ENCODE data around the gene SPOP. TPM values are rescaled to one million over a fixed set of nuclear protein-coding genes. Genes with fewer than 3 reads are reported as not detected.

SPOP gene
- total and polyA plus RNA-seq, 9 of the 15 experiments (the other 6 are each of a cell fraction or from before 2014, with no cell fraction given): 34.2 to 65.9 (median 39.7) TPM

DNA sequence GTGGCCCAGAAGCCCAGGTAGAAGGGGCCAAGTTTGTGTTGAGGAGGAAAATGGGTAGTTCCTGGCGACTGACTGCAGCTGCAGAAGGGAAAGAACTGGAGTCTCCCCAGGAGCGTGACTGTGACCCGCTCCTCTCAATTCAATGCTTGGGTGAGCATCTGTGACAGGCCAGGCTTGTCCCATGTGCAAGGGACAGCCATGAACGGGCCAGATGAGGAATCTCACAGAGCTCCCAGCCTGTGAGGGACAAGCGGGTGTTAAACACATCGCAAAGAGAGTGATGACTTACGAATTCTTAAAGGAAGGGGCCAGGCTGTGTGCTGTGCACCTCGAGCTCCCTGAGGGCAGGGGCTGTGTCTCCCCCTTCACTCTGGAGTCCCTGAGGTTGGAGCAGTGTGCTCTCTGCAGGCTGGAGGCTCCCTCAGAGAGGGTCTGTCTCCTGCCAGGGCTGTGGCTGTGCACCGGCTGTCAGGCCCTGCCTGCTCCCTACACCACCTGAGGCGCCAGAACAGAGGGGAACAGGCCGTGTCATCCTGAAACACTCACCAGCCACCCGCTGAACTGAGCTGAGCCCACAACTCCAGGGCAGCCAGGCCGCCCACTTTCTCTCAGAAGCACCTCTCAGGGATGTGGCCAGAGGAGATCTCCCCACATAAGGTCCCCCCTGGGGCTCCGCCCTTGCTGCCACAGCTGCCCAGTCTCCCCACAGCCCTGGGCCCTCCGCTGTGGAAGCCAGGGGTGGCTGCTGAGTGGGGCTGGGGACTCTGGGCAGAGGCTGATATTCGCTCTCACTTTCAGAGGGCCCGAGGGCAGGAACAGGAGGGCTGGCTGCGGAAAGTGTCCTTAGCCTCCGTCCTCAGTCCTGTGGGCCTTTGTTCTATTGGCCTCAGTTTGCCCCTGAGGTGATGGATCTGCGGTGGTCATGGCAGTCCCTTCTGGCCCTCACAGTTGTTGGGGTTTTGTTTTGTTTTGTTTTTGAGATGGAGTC, 127.9 kb downstream of the SPOP start:
- no peak overlapping the region for H2AFZ ChIP-seq (ENCODE audit: low read depth, low read length)
- no peaks in the 10 kb centered on the region; the same call in 1 of the 2 replicates for H4K20me1 ChIP-seq (replicated peaks; ENCODE audit: control insufficient read depth, insufficient read depth, low read length)
- no peaks in the 10 kb centered on the region for H3K79me2 ChIP-seq (ENCODE audit: control insufficient read depth, insufficient read depth, low read length)
- DNase-seq (ENCODE audit: extremely low read depth in 1 of 4, low spot score in 3 of 4) (peak in 1 of 4 experiments; percentile 5), ATAC-seq (no peak), FAIRE-seq (no peak)
- no TSS peak for BruUV-seq (replicated peaks)
- intact Hi-C loops (cut with micrococcal nuclease) (loop anchor here (2.0 kb wide), 1 partner anchor 141 kb away; no protein-coding TSS in a partner anchor), in situ Hi-C loops (cut with MboI) (loop anchor here (5.0 kb wide), 3 partner anchors 113 to 243 kb away; partner anchors contain the start of gene PHB1)
- H3K4me2 ChIP-seq (ENCODE audit: insufficient read depth, low read length): no peak overlapping the region
- peaks cover 0 to 10% of the 10 kb centered on the region in 2 experiments; a peak in 1 of 5 replicates for H3K4me1 ChIP-seq (replicated peaks in 1 of 2; ENCODE audit: control insufficient read depth in 2 of 2, insufficient read depth in 2 of 2, low read length in 2 of 2)
- no peak overlapping the region for H3K4me3 ChIP-seq
- no peaks in the 10 kb centered on the region for H3K9me3 ChIP-seq (replicated peaks; ENCODE audit: control insufficient read depth, insufficient read depth, low read depth, low read length)
- WGBS (ENCODE audit: insufficient coverage, low coverage, missing lambda C conversion rate): 26% methylated on average over 19 of the region's 20 CpGs
- no peaks in the 10 kb centered on the region for H3K36me3 ChIP-seq (ENCODE audit: control insufficient read depth, insufficient read depth, low read length)
- H3K9ac ChIP-seq (ENCODE audit: insufficient read depth in 1 of 2, low read depth in 2 of 2, low read length in 2 of 2): 0 out of 4 replicates have a peak overlapping the region, but pooled peaks of 1 of the 2 experiments have one; percentile 21
- peaks cover 0 to 1% of the 10 kb centered on the region in 2 experiments; a peak in 2 of 5 replicates for H3K27me3 ChIP-seq (ENCODE audit: control insufficient read depth in 2 of 2, insufficient read depth in 2 of 2, low read length in 2 of 2)
- ChIA-PET CTCF (ENCODE audit: low intra/inter-chr PET ratio) (interaction anchor here (3.1 kb wide), 1 partner anchor 142 kb away, joined by 20 read pairs; no protein-coding TSS in a partner anchor), POLR2A (no interaction called here)
- no peak overlapping the region for H3K27ac ChIP-seq (ENCODE audit: extremely low read depth, low read depth, low read length)
- no peaks in the 10 kb centered on the region for H3K9me1 ChIP-seq (ENCODE audit: control insufficient read depth, insufficient read depth, low read length)
- TF ChIP-seq MYBL2 (IDR thresholded peaks at IDR 0.05; ENCODE audit: low read depth): no peak
- no peak for TF ChIP-seq MYBL2 (CRISPR knock-in tag; IDR thresholded peaks at IDR 0.05; ENCODE audit: borderline replicate concordance)
- no peak for TF ChIP-seq TBP (optimal IDR thresholded peaks at IDR 0.05; ENCODE audit: low read depth, low read length)
- TF ChIP-seq TAF9B (IDR thresholded peaks at IDR 0.05; ENCODE audit: partially characterized antibody): no peak
- TF ChIP-seq RBM25 (IDR thresholded peaks at IDR 0.05; ENCODE audit: low read depth, low read length, severe bottlenecking): no peak
- no peak for TF ChIP-seq NCOA1 (IDR thresholded peaks at IDR 0.05; ENCODE audit: low read depth)
- TF ChIP-seq CHD4 (IDR thresholded peaks at IDR 0.05; ENCODE audit: insufficient read depth, insufficient replicate concordance, low read depth, low read length, poor library complexity, severe bottlenecking): no peak
- TF ChIP-seq SMARCB1 (IDR thresholded peaks at IDR 0.05; ENCODE audit: insufficient read length, low read depth): no peak
- no peak for TF ChIP-seq ZNF668 (CRISPR knock-in tag; IDR thresholded peaks at IDR 0.05)
- TF ChIP-seq HIVEP1 (CRISPR knock-in tag; IDR thresholded peaks at IDR 0.05): no peak
- no peak for TF ChIP-seq SOX6 (IDR thresholded peaks at IDR 0.05)
- no peak for TF ChIP-seq GATAD2B (IDR thresholded peaks at IDR 0.05; ENCODE audit: borderline replicate concordance)
- TF ChIP-seq HMG20B (CRISPR knock-in tag; IDR thresholded peaks at IDR 0.05): no peak
- TF ChIP-seq KAT7 (CRISPR knock-in tag; IDR thresholded peaks at IDR 0.05; ENCODE audit: borderline replicate concordance): no peak
